ENCODE results near the gene UBE2C.
"Not testable (repeated sequence)": the region's sequence is repeated elsewhere in the genome, so short reads cannot be mapped to it uniquely, and the experiment has no call there.

Gene UBE2C

GRCh38 chr20:45797510-45797909, 14.9 kb upstream of the UBE2C start:
- in situ Hi-C loops (cut with HindIII; ENCODE audit: low sequenced_read_pairs), result not testable (repeated sequence)

GRCh38 chr20:45797955-45798354, 14.5 kb upstream of the UBE2C start:
- in situ Hi-C loops (cut with HindIII; ENCODE audit: low sequenced_read_pairs), result not testable (repeated sequence)

DNA sequence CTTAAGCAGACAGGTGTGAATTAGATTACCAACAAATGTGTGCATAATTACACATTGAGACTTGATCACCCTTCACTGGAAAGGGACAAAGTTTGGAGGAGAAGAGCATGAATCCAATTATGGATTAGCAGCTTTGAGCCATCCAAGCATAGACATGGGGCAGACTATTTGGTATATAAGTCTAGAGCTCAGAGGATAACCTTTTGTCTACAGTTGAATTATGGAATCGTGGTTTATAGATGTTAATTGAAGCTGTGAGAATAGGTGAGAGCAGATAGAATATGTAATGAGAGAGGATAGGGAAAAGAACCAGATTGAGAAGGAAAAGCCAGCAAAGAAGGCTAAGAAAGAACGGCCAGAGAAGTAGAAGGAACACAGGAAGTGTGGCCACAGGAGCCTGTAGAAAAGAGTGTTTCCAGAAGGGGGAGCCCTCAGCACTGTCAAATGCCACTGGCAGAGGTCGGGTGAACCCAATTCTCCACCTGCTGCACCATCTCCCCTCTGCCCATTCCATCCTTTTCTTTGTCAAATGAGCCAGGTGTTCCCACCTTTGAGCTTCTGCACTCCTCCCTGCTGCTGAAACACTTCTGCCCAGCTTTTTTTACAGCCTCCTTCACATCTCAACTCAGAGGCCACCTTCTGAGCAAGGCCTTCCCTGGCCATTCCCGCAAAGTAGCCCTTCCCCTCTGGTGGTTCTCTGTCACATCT, 13.4 kb upstream of the UBE2C start:
- in situ Hi-C loops (cut with HindIII; ENCODE audit: low sequenced_read_pairs), result no loop called here

DNA sequence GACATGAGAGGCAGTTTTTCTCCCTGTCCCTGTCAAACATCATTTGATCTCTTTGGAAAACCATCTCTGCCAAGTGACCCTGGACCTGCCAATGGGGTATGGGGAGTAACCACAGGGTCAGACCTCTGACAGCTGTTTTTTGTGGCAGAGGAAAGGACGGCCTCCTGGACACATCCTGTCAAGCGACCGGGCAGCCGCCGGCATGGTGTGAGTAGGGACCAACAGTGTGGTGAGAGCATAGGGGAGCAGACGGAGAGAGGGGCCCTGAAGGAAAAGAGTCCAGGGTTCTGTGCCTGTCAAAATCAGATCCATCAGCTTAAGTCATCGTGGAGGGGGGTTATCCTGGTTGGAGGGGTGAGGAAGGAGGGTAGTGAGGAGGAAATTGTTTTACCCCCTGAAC, 10.6 kb upstream of the UBE2C start:
- in situ Hi-C loops (cut with HindIII; ENCODE audit: low sequenced_read_pairs), result no loop called here

- in situ Hi-C loops (cut with HindIII; ENCODE audit: low sequenced_read_pairs), result loop anchor here (5.0 kb wide), 1 partner anchor 62 kb away; no protein-coding TSS in a partner anchor
These were observed 2.1 kb upstream of the UBE2C start for GRCh38 chr20:45810191-45810970.

GRCh38 chr20:45813006-45813340, 529 bp downstream of the UBE2C start:
- in situ Hi-C loops (cut with HindIII; ENCODE audit: low sequenced_read_pairs), result loop anchor here (5.0 kb wide), 1 partner anchor 59 kb away; no protein-coding TSS in a partner anchor

GRCh38 chr20:45813489-45813888, 1.0 kb downstream of the UBE2C start:
- in situ Hi-C loops (cut with HindIII; ENCODE audit: low sequenced_read_pairs), result loop anchor here (5.0 kb wide), 1 partner anchor 59 kb away; no protein-coding TSS in a partner anchor

DNA sequence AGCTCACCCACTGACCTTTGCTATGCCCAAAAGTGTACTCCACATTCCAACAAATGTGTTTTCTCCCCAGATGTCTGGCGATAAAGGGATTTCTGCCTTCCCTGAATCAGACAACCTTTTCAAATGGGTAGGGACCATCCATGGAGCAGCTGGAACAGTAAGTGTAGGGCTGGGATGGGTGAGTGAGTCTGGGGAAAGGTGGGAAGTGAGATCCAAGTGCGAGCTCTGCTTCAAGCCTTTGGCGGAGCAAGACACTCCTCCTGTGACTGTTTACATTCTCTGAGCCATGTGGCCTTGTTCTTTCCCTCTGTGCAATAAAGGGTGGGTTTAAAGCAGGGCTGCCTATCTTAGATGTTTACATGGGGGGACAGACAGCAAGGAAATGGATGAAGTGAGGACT, 1.9 kb downstream of the UBE2C start:
- in situ Hi-C loops (cut with HindIII; ENCODE audit: low sequenced_read_pairs), result loop anchor here (5.0 kb wide), 1 partner anchor 58 kb away; no protein-coding TSS in a partner anchor

DNA sequence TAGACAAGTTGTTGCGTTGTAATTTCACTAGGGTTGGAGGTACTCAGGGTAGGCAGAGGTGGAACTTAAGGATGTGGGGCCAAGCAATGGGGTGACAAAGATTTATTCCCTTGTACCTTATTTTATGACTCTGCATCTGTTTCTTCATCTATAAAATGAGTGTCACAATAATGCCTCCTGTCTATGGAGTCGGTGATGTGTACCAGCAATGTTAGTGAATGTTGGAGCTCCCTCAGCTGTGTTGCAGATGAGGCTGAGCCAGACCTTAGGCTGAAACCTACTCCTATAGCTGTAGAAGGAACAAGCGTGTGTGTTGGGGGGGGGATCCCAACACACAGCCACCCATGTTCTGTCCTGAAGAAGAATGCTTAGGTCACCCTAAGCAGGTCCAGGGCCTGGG, 4.5 kb downstream of the UBE2C start:
- in situ Hi-C loops (cut with HindIII; ENCODE audit: low sequenced_read_pairs), result no loop called here

DNA sequence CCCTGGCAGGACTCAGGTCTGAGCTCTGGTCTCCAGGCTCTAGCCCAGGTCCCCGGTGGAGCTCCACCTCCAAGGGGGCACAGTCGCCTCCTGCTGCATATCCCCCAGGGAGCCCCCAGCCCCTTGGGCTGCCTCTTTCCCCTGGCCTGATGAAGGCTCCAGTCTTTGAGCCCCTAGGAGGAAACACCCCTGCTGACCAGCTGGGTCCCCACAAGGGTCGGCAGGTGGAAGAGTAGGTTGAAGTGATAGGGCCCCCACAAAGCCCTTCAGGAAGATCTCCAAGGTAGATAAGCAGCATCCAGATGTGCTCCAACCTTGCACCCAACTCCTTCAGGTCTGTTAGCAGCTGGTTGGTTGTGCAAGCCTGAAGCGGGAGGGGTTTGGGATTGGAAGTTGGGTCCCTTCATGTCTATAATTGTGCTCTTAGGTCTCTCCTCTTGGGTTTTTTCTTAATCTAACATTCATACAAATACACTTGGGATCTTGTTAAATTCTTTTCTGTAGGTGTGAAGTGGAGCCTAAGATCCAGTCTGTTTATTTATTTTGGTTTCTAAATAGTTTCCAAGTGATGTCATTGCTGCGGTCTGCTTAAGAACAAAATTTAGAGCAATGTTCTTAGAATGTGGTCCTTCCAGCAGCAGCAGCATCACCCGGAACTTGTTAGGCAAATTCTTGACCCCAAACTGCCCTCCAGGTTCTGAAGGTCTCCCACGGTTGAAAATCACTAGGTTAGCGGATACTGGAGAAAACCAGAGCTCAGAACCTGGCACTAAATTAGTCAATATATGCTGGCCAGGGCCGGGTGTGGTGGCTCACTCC, 5.1 kb downstream of the UBE2C start:
- in situ Hi-C loops (cut with HindIII; ENCODE audit: low sequenced_read_pairs), result no loop called here

DNA sequence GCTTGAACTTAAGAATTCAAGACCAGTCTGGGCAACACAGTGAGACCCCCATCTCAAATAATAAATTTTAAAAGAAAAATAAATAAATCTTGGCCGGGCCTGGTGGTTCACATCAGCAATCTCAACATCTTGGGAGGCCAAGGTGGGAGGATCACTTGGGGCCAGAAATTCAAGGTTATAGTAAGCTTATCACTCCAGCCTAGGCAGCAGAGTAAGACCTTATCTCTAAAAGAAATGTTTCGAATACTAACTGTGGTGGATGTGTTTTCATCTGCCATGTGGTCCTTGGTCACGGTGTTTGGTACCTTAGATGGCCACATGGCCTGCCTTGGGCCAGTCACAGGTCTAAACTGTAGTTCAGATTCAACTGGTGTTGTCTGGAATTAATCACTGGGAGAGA, 5.8 kb downstream of the UBE2C start:
- in situ Hi-C loops (cut with HindIII; ENCODE audit: low sequenced_read_pairs), result no loop called here

DNA sequence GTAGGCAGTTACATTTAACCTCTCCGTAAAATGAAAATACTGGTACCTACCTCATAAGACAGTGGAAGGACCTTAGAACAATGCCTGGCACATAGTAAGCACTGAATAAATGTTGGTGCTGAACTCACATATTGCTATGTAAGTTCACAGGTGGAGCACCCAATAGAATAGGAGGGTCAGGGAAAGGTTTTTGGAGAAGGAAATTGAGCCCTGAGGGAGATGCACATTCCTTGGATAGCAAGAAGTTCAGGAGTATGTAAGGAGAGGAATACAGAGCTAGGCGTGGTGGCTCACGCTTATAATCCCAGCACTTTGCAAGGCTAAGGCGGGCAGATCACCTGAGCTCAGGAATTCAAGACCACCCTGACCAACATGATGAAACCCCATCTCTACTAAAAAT, 7.0 kb downstream of the UBE2C start:
- in situ Hi-C loops (cut with HindIII; ENCODE audit: low sequenced_read_pairs), result no loop called here

GRCh38 chr20:45821947-45822346, 9.5 kb downstream of the UBE2C start:
- in situ Hi-C loops (cut with HindIII; ENCODE audit: low sequenced_read_pairs), result no loop called here

- in situ Hi-C loops (cut with HindIII; ENCODE audit: low sequenced_read_pairs), result no loop called here
These were observed 10.4 kb downstream of the UBE2C start for GRCh38 chr20:45822857-45823256.

- in situ Hi-C loops (cut with HindIII; ENCODE audit: low sequenced_read_pairs), result no loop called here
These were observed 11.7 kb downstream of the UBE2C start for GRCh38 chr20:45823949-45824835.

GRCh38 chr20:45826381-45827019, 14.1 kb downstream of the UBE2C start:
- in situ Hi-C loops (cut with HindIII; ENCODE audit: low sequenced_read_pairs), result no loop called here

- in situ Hi-C loops (cut with HindIII; ENCODE audit: low sequenced_read_pairs), result no loop called here
These were observed 14.7 kb downstream of the UBE2C start, which contains the start of gene TNNC2 for GRCh38 chr20:45827030-45827652. TNNC2 (minus strand) TSS chr20:45827312; CDS start chr20:45827248, 64 bp downstream.

DNA sequence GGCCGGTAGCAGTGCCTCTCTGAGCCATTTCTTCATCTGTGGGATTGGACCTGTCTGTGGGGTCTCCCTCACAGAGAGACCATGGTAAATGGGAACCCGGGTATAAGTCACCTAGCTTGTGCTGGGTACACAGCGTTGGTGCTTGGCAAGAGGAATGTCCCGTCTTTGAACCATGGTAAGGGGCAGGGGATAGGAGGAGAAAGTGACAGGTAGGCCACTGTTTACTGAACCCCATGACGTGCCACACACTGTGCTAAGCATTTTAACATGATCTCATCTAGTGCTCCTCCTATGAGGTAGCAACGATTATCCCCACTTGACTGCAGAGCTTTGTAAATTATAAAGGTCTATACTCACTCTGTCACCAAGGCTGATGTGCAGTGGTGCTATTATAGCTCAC, 15.3 kb downstream of the UBE2C start:
- in situ Hi-C loops (cut with HindIII; ENCODE audit: low sequenced_read_pairs), result no loop called here

- in situ Hi-C loops (cut with HindIII; ENCODE audit: low sequenced_read_pairs), result no loop called here
These were observed 16.1 kb downstream of the UBE2C start for GRCh38 chr20:45828589-45828988.

Data from endothelial cell of hepatic sinusoid (primary cell).